GM18526 (cell line): Measurements from ENCODE around the gene PIN4.
A peak's percentile ranks its signal among the peaks of the same experiment; 100 is the strongest.

Source experiments
- POLR2A ChIP-seq: IDR thresholded peaks from 3 replicates; pipeline ENCODE4 v1.6.1; 2011; ENCODE audit not compliant: insufficient read length; ENCODE audit errors: extremely low read depth

Gene PIN4

GRCh38 chrX:72169008-72169728 lies 12.4 kb upstream of the PIN4 start:
- no peak for TF ChIP-seq POLR2A

GRCh38 chrX:72176981-72177380 lies 4.6 kb upstream of the PIN4 start:
- TF ChIP-seq POLR2A, result no peak

GRCh38 chrX:72180539-72180938 lies 1.0 kb upstream of the PIN4 start:
- TF ChIP-seq POLR2A, result no peak

- TF ChIP-seq POLR2A, result no peak
Measured at GRCh38 chrX:72182924-72183323, 1.4 kb downstream of the PIN4 start.

- no peak for TF ChIP-seq POLR2A
Measured at GRCh38 chrX:72201836-72202536, 20.4 kb downstream of the PIN4 start.

- no peak for TF ChIP-seq POLR2A
Measured at GRCh38 chrX:72202792-72203401, 21.3 kb downstream of the PIN4 start.

- TF ChIP-seq POLR2A, result no peak
Measured at GRCh38 chrX:72203421-72203820, 21.9 kb downstream of the PIN4 start.

- TF ChIP-seq POLR2A, result no peak
Measured at GRCh38 chrX:72205706-72206105, 24.1 kb downstream of the PIN4 start.

- TF ChIP-seq POLR2A, result no peak
Measured at GRCh38 chrX:72207366-72207765, 25.8 kb downstream of the PIN4 start.

- no peak for TF ChIP-seq POLR2A
Measured at GRCh38 chrX:72208126-72208800, 26.7 kb downstream of the PIN4 start.

GRCh38 chrX:72216973-72217372 lies 35.4 kb downstream of the PIN4 start:
- TF ChIP-seq POLR2A, result no peak

- TF ChIP-seq POLR2A, result no peak
Measured at GRCh38 chrX:72230290-72230689, 48.7 kb downstream of the PIN4 start.

- TF ChIP-seq POLR2A, result no peak
Measured at GRCh38 chrX:72236841-72237240, 55.3 kb downstream of the PIN4 start.

GRCh38 chrX:72238183-72238582 lies 56.6 kb downstream of the PIN4 start:
- TF ChIP-seq POLR2A, result no peak

GRCh38 chrX:72238721-72239475 lies 57.3 kb downstream of the PIN4 start, which contains the start of gene ERCC6L:
Gene ERCC6L, minus strand, starts transcription at chrX:72239027. Its CDS starts 116 bp downstream, at chrX:72238911.
- TF ChIP-seq POLR2A, result peak; percentile 73
